ENCODE measurements around the gene PLXNA4. TPM values are rescaled to one million over a fixed set of nuclear protein-coding genes. Genes with fewer than 3 reads are reported as not detected.

PLXNA4 gene
- total RNA-seq, 1 donor from 2014 or later = 5.7 TPM

DNA sequence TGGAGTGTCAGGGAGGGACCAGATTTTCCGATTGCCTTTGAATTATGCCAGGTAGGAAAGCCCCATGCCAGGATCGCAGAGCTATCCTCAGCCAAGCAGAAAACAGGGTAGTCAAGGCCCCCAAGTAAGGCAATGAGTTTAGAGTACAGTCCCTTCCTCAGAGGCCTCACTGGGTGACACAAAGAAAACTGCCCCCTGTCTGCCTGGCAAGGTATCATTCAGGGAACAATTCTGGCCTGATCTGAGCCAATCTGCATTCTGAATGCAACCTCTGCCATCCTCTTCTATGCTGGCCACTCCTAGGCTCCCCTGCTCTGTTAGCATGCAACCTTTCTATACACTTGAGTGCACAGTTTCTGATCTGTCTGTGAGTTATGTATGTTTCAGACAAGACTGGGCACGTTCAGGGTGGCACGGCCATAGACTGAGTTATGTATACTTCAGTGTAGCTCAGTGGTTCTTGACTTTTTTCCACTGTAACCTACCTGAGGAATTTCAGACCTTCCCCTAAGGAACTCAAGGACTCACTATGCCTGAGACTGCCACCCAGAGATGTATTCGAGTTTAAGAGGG, 336.8 kb downstream of the PLXNA4 start:
- no peak for DNase-seq

- DNase-seq = no peak
Observed at GRCh38 chr7:132234711-132235110, 341.6 kb downstream of the PLXNA4 start.

GRCh38 chr7:132232406-132232805, 343.9 kb downstream of the PLXNA4 start:
- no peak for DNase-seq

DNA sequence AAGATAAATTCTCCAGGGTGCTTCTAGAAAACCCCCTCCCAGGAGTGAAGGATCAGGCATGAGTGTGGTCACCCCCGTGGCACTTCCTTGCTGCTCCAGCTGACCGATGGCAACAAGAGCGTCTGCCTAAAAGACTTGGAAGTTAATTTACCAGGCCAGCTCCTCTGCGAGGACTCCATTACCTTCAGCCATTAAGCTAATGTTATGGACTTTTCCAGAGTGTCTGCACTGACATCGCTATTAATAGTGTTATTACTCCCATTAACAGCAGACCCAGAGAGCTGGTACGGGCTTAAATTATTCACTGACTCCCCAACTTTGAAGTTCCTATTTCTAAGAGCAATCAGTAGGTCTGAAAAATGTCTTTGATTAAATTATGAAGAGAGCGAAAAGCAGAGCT, 345.8 kb downstream of the PLXNA4 start:
- DNase-seq = no peak

DNA sequence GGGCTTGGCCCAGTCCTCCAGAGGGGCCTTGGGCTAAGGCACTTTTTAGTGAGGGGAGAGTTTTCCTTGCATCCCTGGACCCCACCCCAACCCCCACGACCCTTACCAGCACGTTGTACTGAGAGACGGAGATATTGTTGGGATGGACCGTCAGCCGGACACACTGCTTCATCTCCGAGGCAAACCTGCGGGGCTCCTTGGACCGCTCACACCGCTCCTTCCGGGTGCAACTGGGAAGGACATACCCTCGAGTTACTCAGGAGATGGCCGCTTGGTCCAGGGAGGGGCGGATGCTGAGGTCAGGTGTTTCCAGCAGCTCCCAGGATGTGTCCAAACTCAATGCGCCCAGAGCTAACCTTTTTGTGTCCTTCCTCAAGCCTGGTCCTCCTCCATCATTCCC, 348.0 kb downstream of the PLXNA4 start:
- DNase-seq = no peak

GRCh38 chr7:132226957-132227290, 349.3 kb downstream of the PLXNA4 start:
- DNase-seq = no peak

GRCh38 chr7:132226046-132226956, 350.0 kb downstream of the PLXNA4 start:
- DNase-seq = no peak

DNA sequence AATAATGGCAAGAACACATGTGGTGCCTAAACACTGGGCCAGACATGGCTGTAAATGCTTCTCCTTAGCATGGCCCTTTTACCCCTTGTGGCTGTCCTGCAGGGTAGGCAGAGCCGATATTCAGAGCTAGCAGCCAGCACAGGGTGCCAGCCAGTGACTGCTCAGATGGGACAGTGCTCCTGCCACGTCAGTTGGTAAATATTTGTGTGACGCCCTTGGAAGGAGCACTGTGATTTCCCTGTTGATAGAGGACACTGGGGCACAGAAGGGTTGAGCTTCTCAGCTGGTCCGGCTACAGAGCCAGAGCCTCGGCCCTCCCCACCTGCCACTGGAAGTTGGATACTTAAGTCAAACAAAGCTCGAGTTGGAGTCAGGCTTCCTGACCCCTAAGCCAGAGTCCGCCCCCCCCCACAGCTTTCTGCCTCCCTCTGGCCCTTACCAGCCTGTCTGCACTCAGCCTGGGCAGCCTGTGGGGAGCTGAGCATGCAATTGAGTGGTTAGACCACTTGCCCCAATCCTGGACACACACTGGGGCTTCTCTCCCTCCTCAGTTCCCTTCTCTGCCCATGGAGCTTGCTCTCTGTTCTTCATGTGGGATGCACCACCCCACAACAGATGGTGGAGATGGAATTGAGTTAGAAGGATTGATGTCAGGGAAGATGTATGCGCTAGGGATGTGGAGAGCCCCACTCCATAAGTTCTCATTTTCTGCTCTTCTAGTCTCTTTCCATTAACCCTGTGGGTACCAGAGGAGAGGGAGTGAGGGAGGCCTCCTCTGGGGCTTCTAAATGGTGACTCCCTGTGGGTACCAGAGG, 350.8 kb downstream of the PLXNA4 start:
- DNase-seq = peak; percentile 15

GRCh38 chr7:132221356-132221755, 354.9 kb downstream of the PLXNA4 start:
- no peak for DNase-seq

- DNase-seq = no peak
Observed at GRCh38 chr7:132220060-132220459, 356.2 kb downstream of the PLXNA4 start.

- no peak for DNase-seq
Observed at GRCh38 chr7:132218876-132219275, 357.4 kb downstream of the PLXNA4 start.

- DNase-seq = no peak
Observed at GRCh38 chr7:132216847-132217525, 359.3 kb downstream of the PLXNA4 start.

DNA sequence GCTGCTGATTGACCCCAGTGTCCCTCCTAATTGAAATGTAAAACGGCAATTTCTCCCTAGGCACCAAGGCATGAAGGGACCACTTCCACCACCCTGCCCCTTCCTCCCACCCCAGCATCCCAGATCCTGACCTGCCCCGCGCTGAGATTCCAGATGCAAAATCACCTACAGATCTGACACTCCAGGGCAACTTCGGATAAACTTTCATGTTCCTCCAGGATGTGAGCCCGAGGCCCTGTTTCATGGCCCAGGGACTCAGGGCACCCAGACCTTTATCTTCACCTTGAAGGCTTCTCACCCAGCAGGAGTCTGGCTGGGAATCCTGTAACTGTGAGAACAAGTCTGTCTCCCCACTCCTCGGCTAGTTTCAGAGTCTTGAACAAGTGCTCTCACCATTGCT, 361.8 kb downstream of the PLXNA4 start:
- no peak for DNase-seq

GRCh38 chr7:132213583-132213982, 362.7 kb downstream of the PLXNA4 start:
- no peak for DNase-seq

- DNase-seq = no peak
Observed at GRCh38 chr7:132211971-132212370, 364.3 kb downstream of the PLXNA4 start.

DNA sequence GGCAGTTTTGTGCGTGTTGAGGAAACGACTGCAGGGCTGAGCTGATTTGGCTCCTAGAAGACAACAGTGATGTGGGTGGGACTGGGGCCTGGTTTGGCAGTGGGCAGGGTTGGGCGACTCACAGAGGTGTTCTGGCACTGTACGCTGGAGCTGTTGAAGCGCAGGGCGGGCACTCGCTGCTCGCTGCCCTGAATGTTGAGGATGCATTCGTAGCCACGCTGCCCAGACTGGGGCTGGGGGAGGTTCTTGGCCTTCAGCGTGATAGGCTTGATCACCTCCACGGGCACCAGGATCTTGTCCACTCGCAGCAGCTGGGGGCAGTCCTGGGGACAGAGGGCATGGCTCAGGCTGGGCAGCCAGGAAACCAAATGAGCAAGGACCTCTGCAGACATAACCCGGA, 365.4 kb downstream of the PLXNA4 start:
- no peak for DNase-seq

- no peak for DNase-seq
Observed at GRCh38 chr7:132207782-132208181, 368.5 kb downstream of the PLXNA4 start.

- peak; percentile 62 for DNase-seq
Observed at GRCh38 chr7:132207211-132207610, 369.1 kb downstream of the PLXNA4 start.

DNA sequence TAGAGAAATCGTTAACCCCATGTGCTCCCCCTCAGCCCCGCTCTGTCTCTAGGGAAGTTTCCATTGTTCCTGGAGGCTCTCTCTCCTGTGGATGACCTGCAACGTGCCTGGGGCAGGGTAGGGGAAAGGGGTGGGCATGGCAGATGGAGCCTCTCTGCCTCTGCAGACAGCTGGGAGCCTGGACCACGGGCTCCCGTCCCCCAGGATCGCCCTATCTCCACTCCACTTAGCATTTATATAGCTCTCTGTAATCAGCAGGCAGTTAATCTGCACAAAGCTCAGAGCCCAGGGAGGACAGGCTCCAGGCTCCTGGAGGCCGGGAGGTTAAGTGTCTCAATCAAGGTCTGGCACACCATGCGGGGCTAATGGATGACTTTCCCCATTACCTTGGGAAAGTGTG, 369.7 kb downstream of the PLXNA4 start:
- no peak for DNase-seq

DNA sequence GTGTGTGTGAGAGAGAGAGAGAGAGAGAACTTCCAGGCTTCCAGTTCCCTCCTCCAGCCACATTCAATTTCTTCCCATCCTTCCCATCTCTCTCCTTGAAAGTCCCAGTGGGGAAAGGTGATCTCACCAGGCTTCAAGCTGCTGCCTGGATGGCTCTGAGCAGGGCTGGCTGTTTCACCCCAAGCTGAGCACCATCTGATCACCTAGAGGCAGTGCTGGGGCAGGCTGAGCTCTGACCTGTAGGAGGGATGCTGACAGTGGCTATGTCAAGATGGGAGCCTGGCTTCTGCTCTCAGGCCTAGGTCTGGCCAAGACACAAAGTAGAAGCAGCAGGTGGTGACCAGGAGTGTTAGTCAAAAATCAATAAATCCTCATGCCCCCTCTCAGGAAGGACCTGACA, 370.8 kb downstream of the PLXNA4 start:
- DNase-seq = no peak

DNA sequence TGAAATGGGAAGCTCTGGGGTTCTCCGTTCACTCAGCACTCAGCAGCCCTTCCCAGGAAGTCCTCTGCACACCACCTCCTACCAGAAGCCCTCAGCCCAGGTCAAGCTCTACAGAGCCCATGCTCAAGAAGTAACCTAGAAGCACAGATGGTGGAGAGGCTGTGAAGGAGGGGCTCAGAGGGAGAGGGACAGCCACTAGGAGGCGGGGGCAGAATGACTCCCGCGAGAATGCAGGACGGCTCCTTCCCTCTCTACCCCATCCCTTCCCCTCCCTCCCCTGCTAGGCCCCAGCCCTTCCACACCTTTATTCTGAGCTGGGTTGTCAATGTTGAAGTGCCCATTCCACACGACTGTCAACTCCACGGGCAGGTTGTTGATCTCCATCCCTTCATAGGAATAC, 373.2 kb downstream of the PLXNA4 start:
- DNase-seq = no peak

DNA sequence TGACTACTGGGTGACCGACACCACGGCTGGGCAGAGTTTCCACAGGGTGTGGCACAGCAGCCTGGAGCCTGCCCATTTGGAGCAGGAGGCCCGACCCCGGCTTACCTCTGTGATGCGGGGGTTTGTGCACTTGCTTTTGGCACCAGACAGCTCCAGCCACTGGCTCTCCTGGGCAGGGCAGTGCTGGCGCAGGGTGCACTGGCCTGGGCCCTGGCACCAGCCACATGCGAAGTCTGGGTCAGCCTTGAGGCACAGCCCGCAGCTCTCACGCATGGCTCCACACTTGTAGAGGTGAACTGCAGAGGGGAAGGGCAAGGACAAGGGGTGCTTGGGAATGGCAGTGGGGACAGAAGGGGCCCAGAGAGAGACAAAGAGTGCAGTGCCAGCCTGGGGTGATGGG, 373.7 kb downstream of the PLXNA4 start:
- DNase-seq = no peak

GRCh38 chr7:132200141-132200540, 376.1 kb downstream of the PLXNA4 start:
- DNase-seq = no peak

Data from tongue (tissue), 2 donors.